Dermis lymphatic vessel endothelial cell (primary cell): ENCODE results near the gene VPS33B. TPM values are rescaled to one million over a fixed set of nuclear protein-coding genes. Genes with fewer than 3 reads are reported as not detected.

Source experiments
- total RNA-seq: library from RNA; depleted of rRNA; stranded (reverse); fragments of >200 nt; gene quantifications from 2 replicates; pipeline ENCODE4 v1.2.1, GENCODE V29; 2014

VPS33B gene
- total RNA-seq: 10.4 and 13.0 TPM in 2 replicates

GRCh38 chr15:91022075-91022831 lies at the start of gene VPS33B:
Gene VPS33B, minus strand, starts transcription at chr15:91022594. Its CDS starts 345 bp downstream, at chr15:91022249.

GRCh38 chr15:90994417-90995311 lies 27.7 kb downstream of the VPS33B start, which contains the start of gene PRC1:
Gene PRC1, minus strand, starts transcription at chr15:90994535. Its CDS starts 118 bp downstream, at chr15:90994417.

GRCh38 chr15:90954712-90955623 lies 67.4 kb downstream of the VPS33B start, which contains the start of gene RCCD1:
Gene RCCD1, plus strand, starts transcription at chr15:90954884. Its CDS starts 1,851 bp downstream, at chr15:90956735.

Other genes starting within 250 kb of the VPS33B start
- gene FURIN, start 154.0 kb downstream of the VPS33B start, total RNA-seq: 44.2 and 47.4 TPM in 2 replicates
- 41.3 and 47.0 TPM in 2 replicates for gene FES, start 138.1 kb downstream of the VPS33B start, total RNA-seq
- gene MAN2A2, start 119.3 kb downstream of the VPS33B start, total RNA-seq: 11.4 and 18.4 TPM in 2 replicates
- 7.6 and 8.5 TPM in 2 replicates for gene HDDC3, start 90.0 kb downstream of the VPS33B start, total RNA-seq
- gene UNC45A, start 87.3 kb downstream of the VPS33B start, total RNA-seq: 94.6 and 109 TPM in 2 replicates
- gene RCCD1, start 67.7 kb downstream of the VPS33B start, total RNA-seq: 4.0 and 4.9 TPM in 2 replicates
- 24.7 and 26.0 TPM in 2 replicates for gene PRC1, start 28.1 kb downstream of the VPS33B start, total RNA-seq
- 0.11 and 0.17 TPM in 2 replicates for gene SV2B, start 77.7 kb upstream of the VPS33B start, total RNA-seq